PC-9 (cell line): Measurements from ENCODE around the gene TMEM45A. TPM values are rescaled to one million over a fixed set of nuclear protein-coding genes. Genes with fewer than 3 reads are reported as not detected.

Source experiments
- BruUV-seq: library from RNA; stranded (reverse); fragments of 400-500 nt; replicated peaks from 2 replicates; lab custom pipeline; 2021; lab: Mats Ljungman, UMichigan
- CTCF ChIA-PET: fragments of 300-600 bp; sonication (Branson Sonifier 250); formaldehyde crosslinking; loops from one replicate; lab custom pipeline; 2022; ENCODE audit warnings: antibody characterized with exemption; lab: Charles Lee
- POLR2A ChIA-PET: fragments of 300-600 bp; sonication (Branson Sonifier 250); formaldehyde crosslinking; loops from one replicate; lab custom pipeline; 2022; ENCODE audit warnings: antibody characterized with exemption; ENCODE audit not compliant: unreplicated experiment; lab: Charles Lee
- DNase-seq, 2 experiments: peaks; one replicate each; pipeline versions ENCODE4 v3.0.0 to v3.0.0-alpha.2; 2015 to 2022; ENCODE audit warnings: mixed read lengths in 1 of 2
- H2AFZ ChIP-seq: fragments of 200-600 bp; sonication (generic); 2 replicates; pipeline ENCODE4 v1.8.1; 2017; ENCODE audit warnings: antibody characterized with exemption
- H3F3A ChIP-seq: fragments of 200-600 bp; sonication (generic); 2 replicates; pipeline ENCODE4 v1.8.1; 2017; ENCODE audit warnings: antibody characterized with exemption, mild to moderate bottlenecking, low read depth; ENCODE audit not compliant: insufficient read depth
- H3K27ac ChIP-seq: fragments of 200-600 bp; sonication (generic); 2 replicates; pipeline ENCODE4 v1.6.1; 2016; ENCODE audit warnings: mixed run types
- H3K27me3 ChIP-seq: fragments of 200-600 bp; sonication (generic); 2 replicates; pipeline ENCODE4 v1.6.1; 2016; ENCODE audit warnings: low read depth, mixed run types; ENCODE audit not compliant: insufficient read depth
- H3K36me3 ChIP-seq: fragments of 200-600 bp; sonication (generic); 2 replicates; pipeline ENCODE4 v1.6.1; 2016; ENCODE audit warnings: low read depth, mixed run types
- H3K4me1 ChIP-seq: fragments of 200-600 bp; sonication (generic); replicated peaks from 2 replicates; pipeline ENCODE4 v1.6.1; 2016; ENCODE audit warnings: mixed run types; ENCODE audit not compliant: insufficient read depth
- H3K4me2 ChIP-seq: fragments of 200-600 bp; sonication (generic); 2 replicates; pipeline ENCODE4 v1.6.1; 2017; ENCODE audit warnings: mixed run types
- H3K4me3 ChIP-seq: fragments of 200-600 bp; sonication (generic); 2 replicates; pipeline ENCODE4 v1.6.1; 2016; ENCODE audit warnings: mixed run types
- H3K79me2 ChIP-seq: fragments of 200-600 bp; sonication (generic); 2 replicates; pipeline ENCODE4 v1.6.1; 2017; ENCODE audit warnings: low read depth, mixed run types
- H3K9me2 ChIP-seq: fragments of 200-600 bp; sonication (generic); 2 replicates; pipeline ENCODE4 v1.8.1; 2017; ENCODE audit warnings: mild to moderate bottlenecking; ENCODE audit not compliant: insufficient read depth
- H3K9me3 ChIP-seq: fragments of 200-600 bp; sonication (generic); 2 replicates; pipeline ENCODE4 v1.8.1; 2016; ENCODE audit warnings: low read depth; ENCODE audit not compliant: insufficient read depth
- H4K20me1 ChIP-seq: fragments of 200-600 bp; sonication (generic); 2 replicates; pipeline ENCODE4 v1.8.1; 2017; ENCODE audit not compliant: insufficient read depth
- EZH2 ChIP-seq: fragments of 200-600 bp; sonication (generic); IDR thresholded peaks from 2 replicates; pipeline ENCODE4 v1.8.0; 2017; ENCODE audit warnings: antibody characterized with exemption, low read depth
- intact Hi-C: fragments of 100-400 bp; cut with micrococcal nuclease; formaldehyde crosslinking; loops from one replicate; pipeline ENCODE4 v1.10.0; 2022; ENCODE audit not compliant: unreplicated experiment
- total RNA-seq: library from RNA; stranded (reverse); gene quantifications from 2 replicates; pipeline ENCODE4 v1.2.3, GENCODE V29; 2021
- TF ChIP-seq, protein P1 (sequence below): fragments of 200-600 bp; sonication (generic); conservative IDR thresholded peaks from 2 replicates; pipeline ENCODE4 v1.6.1; 2017; ENCODE audit warnings: mixed run types, antibody characterized with exemption, mild to moderate bottlenecking, moderate library complexity

Gene TMEM45A
- total RNA-seq, 1 experiment from 2014 or later: 31.1 TPM

DNA sequence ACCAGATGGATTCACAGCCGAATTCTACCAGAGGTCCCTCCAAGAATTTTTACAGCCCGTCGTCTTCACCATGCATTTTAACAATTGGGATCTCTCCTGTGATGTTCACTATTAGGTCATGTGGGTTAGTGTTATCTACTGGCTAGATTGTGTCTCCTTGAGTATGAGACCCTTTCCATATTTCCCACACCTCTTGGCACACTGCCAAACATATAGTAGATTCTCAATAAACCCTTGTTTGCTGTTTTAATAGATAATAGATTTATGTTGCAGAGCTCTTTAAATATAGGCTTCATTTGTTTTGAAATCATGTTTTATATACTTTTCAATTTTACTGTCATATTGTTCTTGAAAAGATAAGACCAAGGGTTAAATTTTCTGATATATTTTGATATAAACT, 82.1 kb downstream of the TMEM45A start:
- no peaks in the 10 kb centered on the region for H3K9me3 ChIP-seq
- no peaks in the 10 kb centered on the region for H3K79me2 ChIP-seq
- intact Hi-C loops: no loop called here
- H3F3A ChIP-seq: no peaks in the 10 kb centered on the region
- H3K27me3 ChIP-seq: no peaks in the 10 kb centered on the region
- no peaks in the 10 kb centered on the region for H3K36me3 ChIP-seq
- TF ChIP-seq, protein P1, sequence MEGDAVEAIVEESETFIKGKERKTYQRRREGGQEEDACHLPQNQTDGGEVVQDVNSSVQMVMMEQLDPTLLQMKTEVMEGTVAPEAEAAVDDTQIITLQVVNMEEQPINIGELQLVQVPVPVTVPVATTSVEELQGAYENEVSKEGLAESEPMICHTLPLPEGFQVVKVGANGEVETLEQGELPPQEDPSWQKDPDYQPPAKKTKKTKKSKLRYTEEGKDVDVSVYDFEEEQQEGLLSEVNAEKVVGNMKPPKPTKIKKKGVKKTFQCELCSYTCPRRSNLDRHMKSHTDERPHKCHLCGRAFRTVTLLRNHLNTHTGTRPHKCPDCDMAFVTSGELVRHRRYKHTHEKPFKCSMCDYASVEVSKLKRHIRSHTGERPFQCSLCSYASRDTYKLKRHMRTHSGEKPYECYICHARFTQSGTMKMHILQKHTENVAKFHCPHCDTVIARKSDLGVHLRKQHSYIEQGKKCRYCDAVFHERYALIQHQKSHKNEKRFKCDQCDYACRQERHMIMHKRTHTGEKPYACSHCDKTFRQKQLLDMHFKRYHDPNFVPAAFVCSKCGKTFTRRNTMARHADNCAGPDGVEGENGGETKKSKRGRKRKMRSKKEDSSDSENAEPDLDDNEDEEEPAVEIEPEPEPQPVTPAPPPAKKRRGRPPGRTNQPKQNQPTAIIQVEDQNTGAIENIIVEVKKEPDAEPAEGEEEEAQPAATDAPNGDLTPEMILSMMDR: no peak
- TF ChIP-seq EZH2: no peak
- H3K4me3 ChIP-seq: no peak overlapping the region
- no peak overlapping the region for H3K27ac ChIP-seq
- ChIA-PET POLR2A (interaction anchor here (0.6 kb wide), 2 partner anchors 103 to 1262 kb away, joined by 3 to 13 read pairs; no protein-coding TSS in a partner anchor), CTCF (interaction anchor here (0.7 kb wide), 1 partner anchor 202 kb away, joined by 9 read pairs; no protein-coding TSS in a partner anchor)
- H2AFZ ChIP-seq: no peak overlapping the region
- no peak for DNase-seq
- H3K4me1 ChIP-seq: no peaks in the 10 kb centered on the region
- H4K20me1 ChIP-seq: no peaks in the 10 kb centered on the region
- H3K9me2 ChIP-seq: no peaks in the 10 kb centered on the region
- BruUV-seq: no TSS peak
- no peak overlapping the region for H3K4me2 ChIP-seq

DNA sequence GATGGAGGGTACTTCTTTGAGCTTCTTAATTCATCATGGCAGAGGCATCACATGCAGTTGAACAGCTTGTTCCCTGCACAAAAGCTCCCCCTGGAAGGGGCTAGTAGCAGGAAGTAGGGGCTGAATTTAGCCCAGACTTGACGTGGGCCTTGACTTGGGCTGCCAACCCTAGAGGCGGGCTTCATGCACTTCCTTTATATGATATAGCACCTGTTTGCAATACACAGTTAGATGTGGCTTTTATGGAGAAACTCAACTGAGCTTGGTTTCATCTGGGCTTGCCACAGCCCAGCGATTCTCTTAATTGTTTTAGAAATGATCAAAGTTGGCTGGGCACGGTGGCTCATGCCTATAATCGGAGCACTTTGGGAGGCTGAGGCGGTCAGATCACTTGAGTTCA, 83.3 kb downstream of the TMEM45A start:
- Histone ChIP-seq H4K20me1 (no peaks in the 10 kb centered on the region), H3K9me3 (no peaks in the 10 kb centered on the region), H3K27me3 (no peaks in the 10 kb centered on the region), H3K27ac (no peak overlapping the region), H3K4me1 (no peaks in the 10 kb centered on the region), H3K9me2 (no peaks in the 10 kb centered on the region), H3F3A (no peaks in the 10 kb centered on the region), H3K79me2 (no peaks in the 10 kb centered on the region), H3K4me3 (no peak overlapping the region), H3K36me3 (no peaks in the 10 kb centered on the region), H2AFZ (no peak overlapping the region), H3K4me2 (no peak overlapping the region)
- ChIA-PET CTCF (no interaction called here), POLR2A (no interaction called here)
- BruUV-seq: no TSS peak
- TF ChIP-seq, protein P1: no peak
- no peak for TF ChIP-seq EZH2
- no peak for DNase-seq
- intact Hi-C loops: no loop called here

DNA sequence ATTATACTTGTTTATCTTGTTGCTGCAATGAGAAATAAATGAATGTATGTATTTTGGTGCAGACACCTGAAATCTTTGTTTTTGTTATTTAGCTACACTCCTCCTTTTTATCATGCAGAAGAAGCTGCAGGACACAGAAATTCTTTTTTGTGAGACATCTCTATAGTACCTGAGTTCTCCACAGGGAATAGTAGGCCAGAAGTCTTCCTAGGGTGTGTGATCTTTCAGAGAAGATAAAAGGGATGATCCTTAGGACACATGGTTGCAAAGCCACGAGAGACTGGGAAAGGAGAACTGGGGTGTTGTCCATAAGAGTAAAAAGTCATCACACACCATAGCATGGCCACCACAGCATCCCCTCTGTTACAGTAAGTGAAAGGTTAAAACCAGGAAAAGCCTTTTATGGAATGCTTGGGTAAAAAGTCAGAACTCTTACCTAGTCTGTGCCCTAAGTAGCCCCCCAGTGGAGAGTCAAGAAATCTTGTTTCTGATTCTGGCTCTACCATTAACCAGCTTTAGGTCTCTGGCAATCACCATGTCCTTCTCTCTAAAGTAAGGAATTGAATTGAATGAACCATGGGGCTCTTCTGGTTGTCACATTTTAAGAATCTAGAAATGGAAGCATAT, 85.1 kb downstream of the TMEM45A start:
- H3K4me2 ChIP-seq: no peak overlapping the region
- TF ChIP-seq, protein P1: no peak
- no peak for TF ChIP-seq EZH2
- H3K4me3 ChIP-seq: no peak overlapping the region
- no peaks in the 10 kb centered on the region for H3K27me3 ChIP-seq
- H3K79me2 ChIP-seq: no peaks in the 10 kb centered on the region
- DNase-seq: no peak
- no peak overlapping the region for H2AFZ ChIP-seq
- H3K36me3 ChIP-seq: no peaks in the 10 kb centered on the region
- H3K27ac ChIP-seq: no peak overlapping the region
- no peaks in the 10 kb centered on the region for H3K9me2 ChIP-seq
- H3K4me1 ChIP-seq: no peaks in the 10 kb centered on the region
- ChIA-PET POLR2A (interaction anchor here (0.7 kb wide), 1 partner anchor 317 kb away, joined by 4 read pairs; the partner anchor contains the start of gene TBC1D23), CTCF (interaction anchor here (0.6 kb wide), 1 partner anchor 23 kb away, joined by 3 read pairs; no protein-coding TSS in a partner anchor)
- H3K9me3 ChIP-seq: no peaks in the 10 kb centered on the region
- no peaks in the 10 kb centered on the region for H3F3A ChIP-seq
- intact Hi-C loops: no loop called here
- no TSS peak for BruUV-seq
- no peaks in the 10 kb centered on the region for H4K20me1 ChIP-seq
